Measurements from ENCODE around the gene WDR45B.

The WDR45B gene

GRCh38 chr17:82666931-82667667 lies 18.9 kb upstream of the WDR45B start:
- no peak for TF ChIP-seq CTCF (IDR thresholded peaks at IDR 0.05)
- no peak for TF ChIP-seq ZFX (IDR thresholded peaks at IDR 0.05; ENCODE audit: borderline replicate concordance)
- no peak overlapping the region for H3K27ac ChIP-seq

- H3K27ac ChIP-seq: no peak overlapping the region
- TF ChIP-seq CTCF (IDR thresholded peaks at IDR 0.05): no peak
- TF ChIP-seq ZFX (IDR thresholded peaks at IDR 0.05; ENCODE audit: borderline replicate concordance): no peak
These were observed 17.6 kb upstream of the WDR45B start for GRCh38 chr17:82665891-82666290.

GRCh38 chr17:82665217-82665616 lies 17.0 kb upstream of the WDR45B start:
- TF ChIP-seq ZFX (IDR thresholded peaks at IDR 0.05; ENCODE audit: borderline replicate concordance) (no peak), CTCF (IDR thresholded peaks at IDR 0.05) (no peak)
- no peak overlapping the region for H3K27ac ChIP-seq

- no peak for TF ChIP-seq CTCF (IDR thresholded peaks at IDR 0.05)
- no peak for TF ChIP-seq ZFX (IDR thresholded peaks at IDR 0.05; ENCODE audit: borderline replicate concordance)
- H3K27ac ChIP-seq: no peak overlapping the region
These were observed 16.5 kb upstream of the WDR45B start for GRCh38 chr17:82664701-82665182.

GRCh38 chr17:82664276-82664575 lies 16.0 kb upstream of the WDR45B start:
- TF ChIP-seq ZFX (IDR thresholded peaks at IDR 0.05; ENCODE audit: borderline replicate concordance) (no peak), CTCF (IDR thresholded peaks at IDR 0.05) (no peak)
- no peak overlapping the region for H3K27ac ChIP-seq

GRCh38 chr17:82663381-82664275 lies 15.4 kb upstream of the WDR45B start:
- TF ChIP-seq ZFX (IDR thresholded peaks at IDR 0.05; ENCODE audit: borderline replicate concordance) (no peak), CTCF (IDR thresholded peaks at IDR 0.05) (no peak)
- H3K27ac ChIP-seq: no peak overlapping the region
